LNCAP (cell line): Measurements from ENCODE around the gene PRTN3.

Experiments used
- CTCF ChIP-seq: fragments of 450-650 bp; IDR thresholded peaks from 2 replicates; pipeline ENCODE4 v1.5.1; 2017; ENCODE audit warnings: mild to moderate bottlenecking

The PRTN3 gene

DNA sequence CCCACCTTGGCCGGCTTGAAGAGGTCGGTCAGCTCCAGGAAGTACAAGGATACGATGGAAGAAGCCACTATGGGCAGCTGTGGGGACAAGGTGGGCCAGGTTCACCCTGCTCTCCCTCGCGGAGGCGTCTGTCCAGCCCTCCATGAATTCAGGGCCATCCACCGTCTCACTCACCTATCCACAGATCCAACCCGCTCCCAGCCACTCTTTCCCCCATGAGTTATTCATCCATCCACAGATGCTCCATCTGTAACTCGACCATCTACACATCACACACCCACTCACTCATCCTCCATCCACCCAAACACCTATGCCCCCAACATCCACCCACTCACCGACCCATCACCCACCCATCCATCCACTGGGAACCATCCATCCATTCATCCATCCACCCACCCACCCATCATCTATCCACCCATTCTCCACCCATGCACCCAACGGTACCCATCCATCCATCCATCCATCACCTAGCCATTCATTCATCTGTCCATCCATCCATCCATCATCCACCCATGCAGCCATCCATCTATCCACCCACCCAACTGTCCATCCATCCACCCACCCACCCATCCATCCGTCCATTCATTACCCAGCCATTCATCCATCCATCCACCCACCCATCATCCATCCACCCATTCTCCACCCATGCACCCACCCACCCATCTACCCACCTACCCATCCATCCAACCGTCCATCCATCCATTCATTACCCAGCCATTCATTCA lies 24.9 kb upstream of the PRTN3 start:
- TF ChIP-seq CTCF = no peak

GRCh38 chr19:816500-816857 lies 24.3 kb upstream of the PRTN3 start:
- no peak for TF ChIP-seq CTCF

- no peak for TF ChIP-seq CTCF
These were observed 19.5 kb upstream of the PRTN3 start for GRCh38 chr19:821231-821824.

GRCh38 chr19:821825-822503 lies 18.8 kb upstream of the PRTN3 start, which contains the start of gene PLPPR3:
TSS of gene PLPPR3 (minus strand) at chr19:821955. CDS start at chr19:821559, 396 bp downstream.
- TF ChIP-seq CTCF = no peak

GRCh38 chr19:823565-824121 lies 17.2 kb upstream of the PRTN3 start:
- no peak for TF ChIP-seq CTCF

GRCh38 chr19:824885-825284 lies 15.9 kb upstream of the PRTN3 start:
- no peak for TF ChIP-seq CTCF

- TF ChIP-seq CTCF = no peak
These were observed 14.7 kb upstream of the PRTN3 start for GRCh38 chr19:825897-826644.
